Neural progenitor cell (in vitro differentiated cells): ENCODE data around the gene DAP.

Experiments
- CTCF ChIP-seq: fragments of 200-600 bp; sonication (generic); IDR thresholded peaks from 2 replicates; pipeline ENCODE4 v1.5.1; 2017; ENCODE audit warnings: antibody characterized with exemption, mild to moderate bottlenecking
- EZH2 ChIP-seq: fragments of 200-600 bp; sonication (generic); IDR thresholded peaks from 2 replicates; pipeline ENCODE4 v1.6.1; 2017; ENCODE audit warnings: antibody characterized with exemption, mild to moderate bottlenecking, moderate library complexity
- EZH2phosphoT487 ChIP-seq: fragments of 200-600 bp; sonication (generic); IDR thresholded peaks from 2 replicates; pipeline ENCODE4 v1.6.1; 2017; ENCODE audit warnings: antibody characterized with exemption

- TF ChIP-seq CTCF (no peak), EZH2 (no peak), EZH2phosphoT487 (no peak)
Measured at GRCh38 chr5:10772901-10773585, 12.0 kb upstream of the DAP start.
